GM21528 (cell line): ENCODE results near the gene SPATA32.

ENCODE experiments used
- ATAC-seq: cut with Tn5 transposase; IDR thresholded peaks from one replicate; pipeline ENCODE4 v1.9.1; 2021; ENCODE audit warnings: mild to moderate bottlenecking, moderate library complexity; ENCODE audit not compliant: unreplicated experiment, low FRiP score

The SPATA32 gene

DNA sequence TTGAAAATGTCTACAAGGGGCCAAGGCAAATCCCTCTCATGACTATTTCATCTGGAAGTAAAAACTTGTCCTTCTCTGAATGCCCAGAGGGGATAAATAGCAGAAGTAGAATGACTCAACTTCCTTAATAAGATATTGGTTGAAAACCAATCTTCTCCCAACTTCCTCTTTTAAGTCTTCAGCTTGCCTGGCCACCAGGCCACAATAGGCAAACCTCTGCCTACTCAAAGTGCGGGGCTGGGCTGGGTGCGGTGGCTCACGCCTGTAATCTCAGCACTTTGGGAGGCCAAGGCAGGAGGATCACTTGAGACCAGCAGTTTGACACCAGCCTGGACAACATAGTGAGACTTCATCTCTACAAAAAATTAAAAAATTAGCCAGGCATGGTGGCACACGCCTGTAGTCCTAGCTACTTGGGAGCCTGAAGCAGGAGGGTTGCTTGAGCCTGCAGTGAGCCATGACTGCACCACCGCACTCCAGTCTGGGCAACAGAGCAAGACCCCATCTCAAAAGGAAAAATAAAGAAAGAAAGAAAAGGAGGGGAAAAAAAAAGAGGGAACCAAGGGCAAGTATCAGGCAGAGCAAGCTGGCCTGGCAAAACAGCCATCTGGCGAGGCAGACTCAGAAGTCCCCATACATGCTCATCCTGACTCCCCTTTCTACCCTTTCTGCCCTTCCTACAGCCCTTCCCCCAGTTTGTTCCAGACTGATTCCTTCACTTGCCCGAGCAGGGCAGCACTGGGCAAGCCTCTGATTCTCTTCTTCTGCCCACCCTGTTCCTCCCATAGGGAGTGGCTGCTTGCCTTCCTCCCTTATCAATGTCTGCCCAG, 34.3 kb upstream of the SPATA32 start:
- no peak for ATAC-seq

GRCh38 chr17:45294506-45294905, 32.6 kb upstream of the SPATA32 start:
- ATAC-seq = no peak

- no peak for ATAC-seq
These were observed 31.7 kb upstream of the SPATA32 start for GRCh38 chr17:45293413-45294211.

DNA sequence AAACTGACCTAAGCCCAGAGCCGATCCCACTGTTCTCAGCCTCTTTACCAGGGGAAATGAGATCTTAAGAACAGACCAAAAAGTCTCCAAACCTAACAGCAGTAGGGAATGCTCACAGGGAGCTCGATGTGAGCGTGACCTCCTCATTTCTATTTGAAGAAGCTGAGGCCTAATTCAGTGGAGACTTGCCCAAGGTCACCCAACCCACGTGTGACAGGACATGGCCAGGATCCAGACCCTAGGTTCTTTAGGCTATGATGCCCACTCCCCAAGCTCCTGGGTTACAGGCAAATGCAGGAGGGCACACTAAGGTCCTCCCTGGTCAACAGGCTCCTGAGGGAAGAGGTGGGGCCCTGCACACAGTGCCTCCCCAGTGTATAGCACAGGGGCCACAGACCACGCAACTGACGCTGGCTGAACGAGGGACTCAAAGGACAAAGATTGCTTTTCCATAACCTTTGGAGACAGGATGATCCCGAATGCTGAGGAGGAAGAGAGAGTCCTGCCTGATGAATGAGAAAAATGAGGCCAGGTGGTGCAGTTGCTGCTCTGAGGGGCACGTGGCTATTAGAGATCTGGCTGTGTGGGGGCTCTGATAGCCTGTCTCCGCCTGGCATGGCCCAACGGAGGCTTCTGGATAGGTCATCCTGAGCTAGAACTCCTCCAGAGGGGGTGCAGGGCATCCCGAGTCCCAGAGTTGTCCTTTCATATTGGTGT, 31.0 kb upstream of the SPATA32 start:
- no peak for ATAC-seq

DNA sequence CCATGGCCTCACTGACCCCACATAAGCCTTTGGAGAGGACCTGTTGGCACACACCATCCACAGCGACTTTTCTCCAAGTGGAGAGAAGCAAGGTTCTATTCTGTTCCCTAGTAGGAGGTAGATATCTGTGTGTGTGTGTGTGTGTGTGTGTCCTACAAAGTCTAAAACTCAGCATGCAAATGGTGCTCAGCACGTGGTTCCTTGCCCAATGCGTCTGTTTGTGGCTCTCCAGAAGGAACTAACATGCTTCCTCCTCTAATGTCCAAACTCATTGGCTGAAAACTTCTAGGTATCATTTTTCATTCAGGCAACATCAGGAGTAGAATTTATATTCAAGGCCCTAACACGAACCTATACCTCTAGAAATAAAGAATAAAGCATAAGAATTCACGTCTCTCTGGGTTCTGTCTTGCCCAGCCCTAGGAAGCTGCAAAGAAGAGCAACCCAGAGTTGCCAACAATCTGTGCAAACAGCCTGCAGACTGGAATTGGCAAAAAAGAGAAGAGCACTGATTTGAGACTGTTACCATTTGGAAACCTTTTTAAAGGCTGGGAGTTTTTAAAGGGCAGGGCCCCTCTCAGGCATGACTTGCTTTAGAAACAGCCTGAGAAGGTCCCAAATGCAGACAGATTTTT, 29.4 kb upstream of the SPATA32 start:
- ATAC-seq = no peak

DNA sequence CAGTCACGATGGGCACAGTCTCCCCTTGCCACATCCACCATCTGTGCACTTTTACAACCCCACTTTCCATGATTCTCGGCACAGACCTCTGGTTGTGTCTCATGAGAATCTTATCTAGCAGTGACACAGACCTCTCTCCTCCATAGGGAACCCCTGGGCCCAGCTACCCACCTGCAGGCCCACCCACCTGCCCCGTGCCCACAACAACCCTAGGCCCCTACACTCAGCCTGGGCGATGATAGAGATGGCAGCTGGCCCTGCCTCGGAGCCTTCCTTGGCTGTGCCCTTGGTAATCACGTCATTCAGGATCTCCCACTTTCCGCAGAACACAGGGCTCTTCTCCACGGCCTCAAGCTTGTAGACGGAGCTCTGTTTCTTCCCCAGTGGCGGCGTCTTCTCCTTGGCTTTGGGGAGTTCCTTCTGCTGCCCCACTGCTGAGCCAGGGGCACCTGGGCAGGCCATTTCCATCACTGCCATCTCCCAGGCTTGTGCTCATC, 28.4 kb upstream of the SPATA32 start:
- ATAC-seq = no peak

DNA sequence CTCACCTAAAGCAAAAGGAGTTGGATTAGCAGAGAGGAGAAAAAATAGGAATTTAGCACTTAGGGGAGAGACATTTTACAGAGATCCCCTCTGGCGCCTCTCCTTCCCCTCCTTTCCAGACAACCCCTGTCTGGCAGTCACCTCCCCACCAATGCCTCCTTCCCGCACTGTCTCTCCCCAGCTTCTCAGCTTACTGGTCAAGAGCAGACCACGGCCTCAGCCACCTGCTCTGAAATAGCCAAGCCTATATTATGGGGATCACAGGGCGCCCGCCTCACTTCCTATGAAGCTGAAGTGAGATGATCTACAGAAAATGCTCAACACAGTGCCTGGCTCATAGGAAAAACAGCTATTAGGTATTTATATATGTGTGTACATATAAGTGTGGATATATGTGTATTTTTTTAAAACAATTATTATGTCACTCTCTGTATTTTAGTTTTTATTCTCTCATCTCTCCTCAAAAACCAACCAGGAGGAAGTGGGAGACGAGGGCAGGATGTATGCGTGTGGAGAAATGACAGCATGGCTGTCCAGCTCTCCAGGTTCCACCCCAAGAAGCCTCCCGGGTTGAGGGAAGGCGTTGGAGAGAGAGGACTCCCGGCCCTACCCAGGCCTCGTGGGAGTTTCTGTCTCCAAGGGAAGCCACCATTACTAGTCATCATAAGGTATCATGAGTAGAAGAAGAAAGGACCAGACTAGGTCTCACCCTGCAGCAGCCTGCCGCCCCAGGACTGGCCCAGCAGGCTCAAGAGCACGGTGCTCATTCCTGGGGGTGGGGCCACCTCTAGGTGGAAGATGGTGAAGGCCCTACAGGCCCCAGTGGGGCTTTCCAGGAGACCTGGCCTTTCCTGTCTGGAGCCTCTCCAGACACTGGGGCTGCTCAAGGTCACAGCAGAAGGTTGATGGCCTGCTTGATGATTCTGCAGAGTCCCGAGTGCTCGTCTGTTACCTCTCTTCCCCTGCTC, 27.7 kb upstream of the SPATA32 start:
- ATAC-seq = no peak

DNA sequence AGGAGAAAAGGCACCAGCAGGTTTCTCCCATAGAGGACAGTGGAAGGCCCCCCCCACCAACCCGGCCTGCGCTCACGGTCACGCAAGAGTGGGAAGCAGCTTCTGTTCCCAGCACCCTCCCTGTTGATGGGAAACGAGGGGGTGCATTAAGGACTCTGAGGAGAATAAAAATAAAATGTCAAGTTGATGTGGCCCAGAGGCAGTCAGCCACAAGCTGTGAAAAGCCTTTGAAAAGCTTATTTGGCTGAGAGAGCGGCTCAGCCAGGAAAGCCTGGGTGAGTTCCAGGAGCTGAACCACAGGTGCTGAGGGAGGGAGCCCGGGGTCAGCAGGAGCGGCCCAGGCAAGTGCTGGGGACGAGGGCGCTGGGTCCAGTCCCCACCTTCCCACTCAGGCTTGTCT, 26.9 kb upstream of the SPATA32 start:
- no peak for ATAC-seq

DNA sequence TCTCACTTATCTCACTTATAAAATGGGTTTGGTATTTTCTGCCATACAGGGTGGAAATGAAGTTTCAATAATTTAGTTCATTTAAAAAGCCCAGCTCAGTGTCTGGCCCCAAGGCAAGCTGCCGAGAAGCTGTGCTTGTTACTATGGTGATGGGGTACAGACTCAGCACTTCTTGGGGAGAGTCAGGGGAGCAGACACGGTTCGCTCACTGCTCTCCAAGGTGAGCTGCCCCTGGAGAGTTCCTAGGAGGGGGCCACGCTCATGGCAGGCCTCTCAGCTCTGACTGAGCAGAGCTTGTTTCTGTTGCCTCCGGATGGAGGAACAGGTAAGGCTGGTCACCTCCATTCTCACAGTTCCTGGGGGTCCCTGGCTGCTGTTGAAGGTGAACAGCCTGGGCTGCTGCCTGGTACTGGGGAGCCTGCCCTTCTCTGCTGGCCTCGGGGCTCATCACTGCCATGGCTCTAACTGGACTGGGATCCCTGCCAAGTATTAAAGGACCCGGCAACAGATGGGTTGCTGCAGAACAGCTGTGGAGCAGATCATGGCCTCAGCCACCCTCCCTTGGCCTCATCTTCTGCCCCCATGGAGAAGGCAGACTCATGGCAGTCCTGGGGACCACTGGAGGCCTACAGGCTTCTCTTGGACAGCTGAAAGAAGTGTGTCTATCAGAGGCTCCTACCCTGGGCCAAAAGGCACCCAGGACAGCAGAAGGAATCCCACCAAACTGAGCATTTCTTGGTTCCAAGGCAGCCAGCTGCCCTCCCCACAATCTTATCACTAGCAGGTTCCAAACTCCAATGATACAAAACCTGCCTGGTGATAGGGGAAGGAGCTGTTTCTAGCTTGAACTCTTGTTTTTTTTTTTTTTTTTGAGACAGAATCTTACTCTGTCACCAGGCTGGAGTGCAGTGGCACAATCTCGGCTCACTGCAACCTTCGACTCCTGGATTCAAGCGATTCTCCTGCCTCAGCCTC, 25.9 kb upstream of the SPATA32 start:
- no peak for ATAC-seq

DNA sequence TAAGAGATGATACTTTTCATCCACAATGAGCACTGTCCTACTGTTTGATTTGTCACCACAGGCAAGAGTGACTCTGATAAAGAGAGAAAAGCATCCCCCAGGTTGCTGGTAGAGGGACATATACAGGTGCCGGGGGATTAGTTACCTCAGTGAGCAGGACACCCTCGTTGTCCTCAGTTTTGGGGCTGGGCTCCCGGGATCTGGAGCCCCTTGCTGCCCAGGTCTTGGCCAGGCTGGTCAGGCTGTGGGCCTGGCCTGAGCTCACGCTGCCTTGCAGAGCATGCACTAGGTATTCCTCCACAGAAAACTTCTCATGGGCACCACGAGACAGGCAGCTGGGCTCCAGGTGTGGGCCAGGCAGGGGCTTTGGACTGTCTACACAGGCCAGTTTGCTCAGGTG, 24.4 kb upstream of the SPATA32 start:
- no peak for ATAC-seq

- ATAC-seq = no peak
These were observed 22.6 kb upstream of the SPATA32 start for GRCh38 chr17:45284176-45285140.

DNA sequence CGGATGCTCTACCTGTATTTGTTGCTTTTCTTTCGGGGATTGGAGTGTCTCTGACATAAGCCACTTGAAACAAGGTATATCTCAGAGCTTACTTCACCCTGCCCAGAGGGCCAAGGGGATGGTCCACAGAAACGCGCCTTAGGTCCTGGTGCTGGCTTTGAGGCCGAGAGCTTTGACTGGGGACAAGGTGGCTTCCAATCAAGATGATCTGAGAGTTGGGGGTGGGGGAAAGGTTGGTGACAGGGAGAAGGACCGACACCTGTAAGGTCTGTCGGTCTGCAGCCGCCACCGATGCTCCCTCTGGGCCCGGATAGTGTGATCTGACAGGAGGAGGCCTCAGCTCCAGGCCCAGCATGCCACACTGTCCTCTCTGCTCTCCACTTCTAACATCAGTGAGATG, 21.8 kb upstream of the SPATA32 start:
- ATAC-seq = no peak

DNA sequence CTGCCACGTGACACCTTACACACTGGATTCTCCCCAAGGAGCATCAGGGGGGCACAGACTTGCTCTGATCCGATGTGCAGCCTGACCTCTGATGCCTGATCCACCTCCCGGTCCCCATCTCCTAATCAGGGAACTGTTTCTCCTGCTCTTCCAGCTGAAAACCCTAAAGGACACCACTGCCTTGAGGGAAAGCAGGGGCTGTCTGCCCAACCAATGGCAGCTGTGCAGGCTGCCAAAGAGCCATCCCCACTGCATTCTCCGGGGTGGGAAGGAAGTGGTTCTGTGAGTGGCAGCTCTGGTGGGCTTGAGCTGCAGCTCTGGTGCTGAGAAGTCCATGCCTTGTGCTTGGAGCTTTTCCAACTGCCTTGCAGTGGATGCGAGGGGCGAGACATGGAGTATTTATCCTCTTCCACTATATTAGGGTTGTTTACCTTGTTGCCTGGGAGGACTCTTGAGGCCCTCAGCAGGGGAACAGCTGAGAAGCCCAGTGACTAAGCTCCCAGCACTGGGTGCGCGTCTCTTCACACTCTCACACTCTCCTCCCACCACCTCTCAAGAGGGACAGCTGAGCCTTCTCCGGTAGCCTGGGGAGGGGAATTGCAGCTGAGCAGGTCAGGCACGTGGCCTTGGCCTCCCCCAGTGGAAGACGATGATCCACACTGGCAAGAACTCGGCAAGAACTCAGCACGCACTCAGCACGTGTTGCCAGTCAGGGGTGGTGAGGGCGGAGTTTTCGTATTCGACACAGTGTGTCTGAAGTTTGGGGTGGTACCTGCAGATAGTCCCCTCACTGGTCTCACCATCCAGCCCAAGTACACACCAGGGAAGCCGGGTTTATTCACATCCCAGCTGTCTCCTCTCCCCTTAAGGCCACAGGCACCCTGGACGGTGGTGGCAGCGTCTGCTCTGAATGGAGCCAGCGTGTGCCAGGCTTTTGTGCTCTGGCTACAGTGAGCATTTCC, 21.1 kb upstream of the SPATA32 start:
- no peak for ATAC-seq

DNA sequence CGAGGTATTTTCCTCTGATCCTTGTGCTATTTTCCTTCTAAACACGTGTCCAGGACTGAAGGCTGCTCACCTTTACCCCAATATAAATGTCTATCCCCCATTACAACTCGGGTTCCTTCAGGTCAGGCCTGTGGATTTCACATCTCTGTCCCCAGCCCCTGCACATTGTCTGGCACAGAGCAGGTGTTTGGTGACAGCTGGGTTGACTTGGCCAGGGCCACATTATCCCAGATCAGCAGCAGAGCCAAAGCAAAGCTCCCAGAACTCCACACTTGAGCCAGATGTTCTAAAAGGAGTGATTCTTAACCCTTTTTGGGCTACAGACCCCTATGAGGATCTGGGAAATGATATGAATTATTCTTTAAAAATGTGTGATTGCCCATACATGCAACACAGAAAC, 18.0 kb upstream of the SPATA32 start:
- ATAC-seq = no peak

- ATAC-seq = no peak
These were observed 16.1 kb upstream of the SPATA32 start for GRCh38 chr17:45277992-45278391.

DNA sequence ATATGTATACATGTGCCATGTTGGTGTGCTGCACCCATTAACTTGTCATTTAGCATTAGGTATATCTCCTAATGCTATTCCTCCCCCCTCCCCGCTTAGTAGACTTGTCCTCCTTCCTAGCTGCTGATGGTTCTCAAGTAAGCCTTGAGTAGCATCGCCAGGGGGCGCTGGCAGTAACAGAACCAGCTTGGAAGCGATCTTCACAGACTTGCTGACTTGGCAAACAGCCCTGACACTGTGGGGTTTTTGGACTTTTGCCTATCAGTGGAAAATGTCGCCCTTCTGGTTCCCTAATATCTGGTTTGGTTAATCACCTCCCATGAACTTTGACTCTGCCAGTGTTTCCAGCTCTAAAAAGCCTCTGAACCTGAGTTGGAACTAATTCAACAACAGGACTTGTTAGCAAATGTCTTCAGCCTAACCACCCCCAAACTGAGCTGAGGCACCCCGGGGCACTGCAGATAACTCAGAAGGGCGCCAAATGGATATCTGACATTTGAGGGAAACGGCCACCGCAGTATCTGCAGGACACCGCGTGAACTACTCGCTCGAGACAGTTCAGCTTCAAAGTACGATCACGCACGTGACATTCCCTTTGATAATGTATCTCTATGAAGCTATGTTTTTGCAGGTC, 15.4 kb upstream of the SPATA32 start:
- ATAC-seq = no peak
